A673 (cell line): ENCODE data around the gene STPG2. TPM values are rescaled to one million over a fixed set of nuclear protein-coding genes. Genes with fewer than 3 reads are reported as not detected.

Source experiments
- BruUV-seq: library from RNA; stranded (reverse); fragments of 400-500 nt; replicated peaks from 2 replicates; lab custom pipeline; 2021; lab: Mats Ljungman, UMichigan
- CTCF ChIA-PET: fragments of 300-600 bp; sonication (Branson Sonifier 250); formaldehyde crosslinking; loops from one replicate; lab custom pipeline; 2022; ENCODE audit warnings: antibody characterized with exemption; lab: Charles Lee
- POLR2A ChIA-PET: fragments of 300-600 bp; sonication (Branson Sonifier 250); formaldehyde crosslinking; loops from one replicate; lab custom pipeline; 2022; ENCODE audit warnings: antibody characterized with exemption; ENCODE audit not compliant: low non-redundant PET; lab: Charles Lee
- DNase-seq: peaks from one replicate; pipeline ENCODE4 v3.0.0-alpha.2; 2015; ENCODE audit warnings: low spot score
- H3K27ac ChIP-seq: fragments of 200-600 bp; sonication (generic); 2 replicates; pipeline ENCODE4 v1.5.1; 2016; ENCODE audit warnings: mixed run types, low read depth, mild to moderate bottlenecking, mixed read lengths, antibody characterized with exemption, low read length; ENCODE audit not compliant: poor library complexity, severe bottlenecking
- H3K27me3 ChIP-seq: fragments of 200-600 bp; sonication (generic); replicated peaks from 2 replicates; pipeline ENCODE4 v1.6.1; 2017; ENCODE audit warnings: mixed run types, low read depth, mild to moderate bottlenecking, mixed read lengths, antibody characterized with exemption, low read length; ENCODE audit not compliant: insufficient read depth, poor library complexity
- H3K36me3 ChIP-seq: fragments of 200-600 bp; sonication (generic); 2 replicates; pipeline ENCODE4 v1.6.1; 2016; ENCODE audit warnings: mixed run types, mild to moderate bottlenecking, mixed read lengths, antibody characterized with exemption, low read length; ENCODE audit not compliant: insufficient read depth, poor library complexity, severe bottlenecking
- H3K4me1 ChIP-seq: fragments of 200-600 bp; sonication (generic); 2 replicates; pipeline ENCODE4 v1.6.1; 2017; ENCODE audit warnings: mixed run types, mild to moderate bottlenecking, mixed read lengths, antibody characterized with exemption, low read length; ENCODE audit not compliant: insufficient read depth, poor library complexity, severe bottlenecking
- H3K4me3 ChIP-seq: fragments of 200-600 bp; sonication (generic); 2 replicates; pipeline ENCODE4 v1.5.1; 2016; ENCODE audit warnings: low read depth, mixed run types, mild to moderate bottlenecking, mixed read lengths, low read length; ENCODE audit not compliant: poor library complexity, severe bottlenecking
- H3K9me3 ChIP-seq: fragments of 200-600 bp; sonication (generic); 2 replicates; pipeline ENCODE4 v1.6.1; 2016; ENCODE audit warnings: mixed run types, low read depth, mild to moderate bottlenecking, mixed read lengths, antibody characterized with exemption, low read length; ENCODE audit not compliant: poor library complexity, severe bottlenecking
- CTCF ChIP-seq: fragments of 300-800, 200-600 bp; sonication (generic); conservative IDR thresholded peaks from 2 replicates; pipeline ENCODE4 v1.5.1; 2017; ENCODE audit warnings: low read depth, mild to moderate bottlenecking, antibody characterized with exemption, low read length, moderate library complexity, mixed read lengths
- EZH2 ChIP-seq: fragments of 200-600 bp; sonication (generic); IDR thresholded peaks from 2 replicates; pipeline ENCODE4 v1.6.1; 2017; ENCODE audit warnings: borderline replicate concordance, low read depth, mild to moderate bottlenecking, mixed read lengths, antibody characterized with exemption, low read length; ENCODE audit not compliant: poor library complexity, severe bottlenecking
- intact Hi-C: fragments of 100-400 bp; cut with micrococcal nuclease; formaldehyde crosslinking; loops from one replicate; pipeline ENCODE4 v1.10.0; 2022; ENCODE audit not compliant: unreplicated experiment
- total RNA-seq: library from RNA; stranded (reverse); gene quantifications from 2 replicates; pipeline ENCODE4 v1.2.3, GENCODE V29; 2021

The STPG2 gene
- total RNA-seq, 1 experiment from 2014 or later, result not detected

GRCh38 chr4:98092833-98093439 lies 50.3 kb downstream of the STPG2 start:
- no peaks in the 10 kb centered on the region for H3K27me3 ChIP-seq
- no peaks in the 10 kb centered on the region for H3K9me3 ChIP-seq
- H3K36me3 ChIP-seq, result no peaks in the 10 kb centered on the region
- POLR2A ChIA-PET, result no interaction called here
- TF ChIP-seq EZH2 (no peak), CTCF (peak; percentile 76)
- CTCF ChIA-PET, result interaction anchor here (0.5 kb wide), 1 partner anchor 837 kb away, joined by 9 read pairs; no protein-coding TSS in a partner anchor
- H3K4me3 ChIP-seq, result no peak overlapping the region
- H3K4me1 ChIP-seq, result no peaks in the 10 kb centered on the region
- intact Hi-C loops, result no loop called here
- H3K27ac ChIP-seq, result no peak overlapping the region
- peak; percentile 37 for DNase-seq
- no TSS peak for BruUV-seq

GRCh38 chr4:98081936-98082335 lies 61.3 kb downstream of the STPG2 start:
- no TSS peak for BruUV-seq
- TF ChIP-seq CTCF (no peak), EZH2 (no peak)
- Histone ChIP-seq H3K36me3 (no peaks in the 10 kb centered on the region), H3K9me3 (no peaks in the 10 kb centered on the region), H3K27me3 (no peaks in the 10 kb centered on the region), H3K4me3 (no peak overlapping the region), H3K27ac (no peak overlapping the region), H3K4me1 (no peaks in the 10 kb centered on the region)
- no peak for DNase-seq
- intact Hi-C loops, result no loop called here
- POLR2A ChIA-PET, result no interaction called here
- CTCF ChIA-PET, result no interaction called here

GRCh38 chr4:98068495-98068894 lies 74.8 kb downstream of the STPG2 start:
- Histone ChIP-seq H3K27ac (no peak overlapping the region), H3K36me3 (no peaks in the 10 kb centered on the region), H3K4me1 (no peaks in the 10 kb centered on the region), H3K27me3 (no peaks in the 10 kb centered on the region), H3K4me3 (no peak overlapping the region), H3K9me3 (no peaks in the 10 kb centered on the region)
- ChIA-PET CTCF (no interaction called here), POLR2A (no interaction called here)
- intact Hi-C loops, result no loop called here
- no TSS peak for BruUV-seq
- no peak for TF ChIP-seq EZH2
- no peak for TF ChIP-seq CTCF
- DNase-seq, result no peak
